Measurements from ENCODE around the gene NRG3.
A peak's percentile ranks its signal among the peaks of the same experiment; 100 is the strongest.

NRG3 gene

DNA sequence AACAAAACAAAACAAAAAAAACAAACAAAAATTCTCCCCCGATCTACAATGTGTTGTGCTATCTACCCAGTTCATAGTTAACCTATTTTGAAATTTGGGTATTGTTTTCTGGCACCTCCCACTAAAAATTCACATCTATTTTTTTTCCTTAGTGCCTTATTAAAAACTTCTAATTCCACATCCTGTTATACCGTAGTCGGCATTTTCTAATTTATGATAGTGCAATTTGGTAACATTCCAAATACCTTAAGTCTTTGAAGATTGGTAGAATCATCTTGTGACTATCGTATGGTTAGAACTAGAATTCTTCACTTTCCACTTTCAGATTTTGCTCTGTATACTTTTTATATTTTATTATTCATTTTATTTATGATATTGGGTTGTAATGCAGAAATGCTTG lies 4.5 kb upstream of the NRG3 start:
- no peak for DNase-seq (ENCODE audit: low spot score)
- TF ChIP-seq CTCF (IDR thresholded peaks at IDR 0.05; ENCODE audit: extremely low read depth, insufficient read depth, missing control alignments) = no peak
- in situ Hi-C loops (cut with MboI; ENCODE audit: low pct_unique_long_range_greater_than_20kb, low sequenced_read_pairs, unreplicated experiment) = no loop called here

GRCh38 chr10:81871558-81871957 lies 3.4 kb upstream of the NRG3 start:
- in situ Hi-C loops (cut with MboI; ENCODE audit: low pct_unique_long_range_greater_than_20kb, low sequenced_read_pairs, unreplicated experiment) = no loop called here
- TF ChIP-seq CTCF (IDR thresholded peaks at IDR 0.05; ENCODE audit: extremely low read depth, insufficient read depth, missing control alignments) = no peak
- DNase-seq (ENCODE audit: low spot score) = no peak

DNA sequence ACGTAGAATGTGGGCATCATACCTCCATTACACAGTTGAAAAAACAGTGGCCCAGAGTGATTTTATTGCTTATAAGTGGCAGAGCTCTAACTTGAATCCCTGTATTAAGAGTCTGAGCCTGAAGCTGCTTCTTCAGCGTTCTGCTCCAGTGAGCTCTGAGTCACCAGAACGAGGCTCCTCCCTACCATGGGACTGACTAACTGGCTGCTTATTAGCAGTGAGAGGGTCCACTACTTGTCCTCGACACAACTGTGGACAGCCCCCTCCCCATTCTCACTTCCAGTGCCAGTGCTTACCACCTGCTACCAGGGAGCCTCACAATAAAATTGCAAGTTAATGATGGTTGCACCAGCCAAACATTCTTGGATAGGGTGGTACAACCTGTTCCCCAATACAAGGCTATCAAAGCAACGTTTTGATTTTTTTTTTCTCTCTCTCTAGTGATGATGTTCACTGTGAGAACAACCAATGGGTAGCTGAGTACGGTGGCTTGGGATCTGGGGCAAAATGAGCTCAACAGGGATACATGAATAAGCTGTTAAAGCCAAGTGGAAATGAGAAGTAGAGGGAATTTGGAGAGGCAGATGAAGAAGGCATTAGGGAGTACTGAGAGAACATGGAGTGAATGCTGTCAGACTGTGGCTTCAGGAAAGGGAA lies 2.7 kb upstream of the NRG3 start:
- in situ Hi-C loops (cut with MboI; ENCODE audit: low pct_unique_long_range_greater_than_20kb, low sequenced_read_pairs, unreplicated experiment) = no loop called here
- DNase-seq (ENCODE audit: low spot score) = no peak
- no peak for TF ChIP-seq CTCF (IDR thresholded peaks at IDR 0.05; ENCODE audit: extremely low read depth, insufficient read depth, missing control alignments)

- TF ChIP-seq CTCF (IDR thresholded peaks at IDR 0.05; ENCODE audit: extremely low read depth, insufficient read depth, missing control alignments) = no peak
- no peak for DNase-seq (ENCODE audit: low spot score)
- in situ Hi-C loops (cut with MboI; ENCODE audit: low pct_unique_long_range_greater_than_20kb, low sequenced_read_pairs, unreplicated experiment) = no loop called here
Measured at GRCh38 chr10:81873231-81873931, 1.6 kb upstream of the NRG3 start.

DNA sequence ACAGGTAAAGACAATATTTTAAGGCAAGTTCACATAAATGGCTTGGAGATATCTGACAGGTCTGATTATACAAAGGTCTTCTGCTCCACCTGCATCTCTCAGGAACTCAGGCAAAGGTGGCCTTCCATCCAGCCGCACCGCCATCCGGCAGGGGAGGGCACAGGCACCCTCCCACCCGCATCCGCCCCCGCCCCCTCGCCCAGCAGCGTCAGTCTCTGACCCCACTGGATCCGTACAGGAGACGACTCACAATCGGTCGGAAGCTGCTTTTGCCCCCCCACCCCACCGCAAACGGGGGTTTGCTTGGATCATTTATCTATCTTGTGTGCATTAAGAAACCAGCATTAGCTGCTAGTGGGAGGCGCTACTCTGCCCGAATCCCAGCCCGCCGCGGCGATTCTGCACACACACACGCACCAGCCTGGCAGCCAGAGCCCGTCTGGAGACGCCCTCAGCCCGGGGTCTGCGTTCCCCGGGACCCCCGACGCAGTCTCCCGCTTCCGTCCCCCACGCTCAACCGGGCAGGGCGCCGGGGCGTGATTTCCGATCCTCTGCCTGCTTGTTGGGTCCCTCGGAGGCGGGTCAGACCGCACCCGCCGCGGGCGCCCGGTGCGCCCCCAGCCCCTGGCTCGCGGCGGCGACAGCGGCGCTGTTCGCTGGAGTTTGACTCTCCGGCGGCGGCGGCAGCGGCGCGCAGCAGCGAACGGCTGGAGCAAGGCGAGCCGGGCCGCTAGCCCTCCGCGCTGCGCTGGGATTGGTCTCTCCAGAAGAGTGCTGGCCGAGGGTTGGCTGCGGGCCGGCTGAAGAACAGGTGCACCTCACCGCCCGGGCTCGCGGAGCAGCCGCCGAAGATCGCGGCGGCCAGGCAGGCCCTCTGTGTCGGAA lies 820 bp upstream of the NRG3 start:
- peak; percentile 36 for DNase-seq (ENCODE audit: low spot score)
- in situ Hi-C loops (cut with MboI; ENCODE audit: low pct_unique_long_range_greater_than_20kb, low sequenced_read_pairs, unreplicated experiment) = no loop called here
- TF ChIP-seq CTCF (IDR thresholded peaks at IDR 0.05; ENCODE audit: extremely low read depth, insufficient read depth, missing control alignments) = no peak

GRCh38 chr10:81875467-81876252 lies 666 bp downstream of the NRG3 start:
- in situ Hi-C loops (cut with MboI; ENCODE audit: low pct_unique_long_range_greater_than_20kb, low sequenced_read_pairs, unreplicated experiment) = no loop called here
- peak; percentile 36 for DNase-seq (ENCODE audit: low spot score)
- no peak for TF ChIP-seq CTCF (IDR thresholded peaks at IDR 0.05; ENCODE audit: extremely low read depth, insufficient read depth, missing control alignments)

Data from GM13977 (cell line).